ENCODE results near the gene FUT6.

DNA sequence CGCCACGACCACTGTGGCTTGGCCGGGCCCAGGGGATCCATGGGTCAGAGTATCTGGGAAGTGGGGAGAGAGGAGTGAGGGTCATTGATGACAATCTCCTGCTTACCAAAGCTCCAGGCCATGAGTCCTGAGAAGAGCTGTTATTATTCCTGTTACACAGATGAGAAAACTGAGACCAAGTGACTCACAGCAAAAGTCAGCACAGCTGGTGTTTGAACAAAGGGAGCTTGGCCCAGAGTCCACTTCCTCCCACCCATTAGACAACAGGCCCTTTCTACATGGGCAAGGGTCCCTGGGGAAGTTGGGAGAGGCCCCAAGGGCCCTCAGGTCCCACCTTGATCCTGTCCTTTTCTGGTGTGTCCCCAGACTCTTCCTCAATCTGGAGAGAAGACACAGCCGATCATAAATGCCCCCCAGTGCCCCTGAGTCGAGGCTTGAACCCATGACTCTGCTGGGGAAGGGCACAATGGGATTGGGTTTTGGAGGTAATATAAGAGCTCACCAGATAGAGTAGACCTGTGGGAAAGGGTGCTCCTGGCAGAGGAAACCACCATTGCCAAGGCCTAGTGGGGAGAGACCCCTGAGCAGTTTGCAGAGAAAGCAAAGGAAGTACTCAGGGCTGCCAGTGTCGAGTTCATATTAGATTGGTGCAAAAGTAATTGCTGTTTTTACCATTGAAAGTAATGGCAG is 6.8 kb downstream of the FUT6 start:
- no peak for TF ChIP-seq POLR2A (IDR thresholded peaks at IDR 0.05)
- TF ChIP-seq, protein P1, sequence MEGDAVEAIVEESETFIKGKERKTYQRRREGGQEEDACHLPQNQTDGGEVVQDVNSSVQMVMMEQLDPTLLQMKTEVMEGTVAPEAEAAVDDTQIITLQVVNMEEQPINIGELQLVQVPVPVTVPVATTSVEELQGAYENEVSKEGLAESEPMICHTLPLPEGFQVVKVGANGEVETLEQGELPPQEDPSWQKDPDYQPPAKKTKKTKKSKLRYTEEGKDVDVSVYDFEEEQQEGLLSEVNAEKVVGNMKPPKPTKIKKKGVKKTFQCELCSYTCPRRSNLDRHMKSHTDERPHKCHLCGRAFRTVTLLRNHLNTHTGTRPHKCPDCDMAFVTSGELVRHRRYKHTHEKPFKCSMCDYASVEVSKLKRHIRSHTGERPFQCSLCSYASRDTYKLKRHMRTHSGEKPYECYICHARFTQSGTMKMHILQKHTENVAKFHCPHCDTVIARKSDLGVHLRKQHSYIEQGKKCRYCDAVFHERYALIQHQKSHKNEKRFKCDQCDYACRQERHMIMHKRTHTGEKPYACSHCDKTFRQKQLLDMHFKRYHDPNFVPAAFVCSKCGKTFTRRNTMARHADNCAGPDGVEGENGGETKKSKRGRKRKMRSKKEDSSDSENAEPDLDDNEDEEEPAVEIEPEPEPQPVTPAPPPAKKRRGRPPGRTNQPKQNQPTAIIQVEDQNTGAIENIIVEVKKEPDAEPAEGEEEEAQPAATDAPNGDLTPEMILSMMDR (IDR thresholded peaks at IDR 0.05), result no peak
